KMS-11 (cell line): ENCODE data around the gene MSI2.
A peak's percentile ranks its signal among the peaks of the same experiment; 100 is the strongest.

Source experiments
- H2AFZ ChIP-seq: fragments of 200-600 bp; sonication (generic); 2 replicates; pipeline ENCODE4 v1.6.1; 2016; ENCODE audit warnings: antibody characterized with exemption, mixed run types, low read depth
- H3K27ac ChIP-seq: fragments of 200-600 bp; sonication (generic); 2 replicates; pipeline ENCODE4 v1.6.1; 2016; ENCODE audit warnings: mild to moderate bottlenecking, mixed run types
- H3K27me3 ChIP-seq: fragments of 200-600 bp; sonication (generic); 2 replicates; pipeline ENCODE4 v1.6.1; 2017; ENCODE audit warnings: mild to moderate bottlenecking, low read depth, mixed run types, moderate library complexity; ENCODE audit not compliant: insufficient read depth
- H3K36me3 ChIP-seq: fragments of 200-600 bp; sonication (generic); 2 replicates; pipeline ENCODE4 v1.6.1; 2017; ENCODE audit warnings: mild to moderate bottlenecking, mixed run types; ENCODE audit not compliant: insufficient read depth
- H3K4me1 ChIP-seq: fragments of 200-600 bp; sonication (generic); 2 replicates; pipeline ENCODE4 v1.6.1; 2016; ENCODE audit warnings: mild to moderate bottlenecking, low read depth, mixed run types; ENCODE audit not compliant: poor library complexity, severe bottlenecking
- H3K4me2 ChIP-seq: fragments of 200-600 bp; sonication (generic); 2 replicates; pipeline ENCODE4 v1.7.0; 2016; ENCODE audit warnings: mild to moderate bottlenecking, mixed run types
- H3K4me3 ChIP-seq: fragments of 200-600 bp; sonication (generic); IDR thresholded peaks from 2 replicates; pipeline ENCODE4 v1.6.1; 2017; ENCODE audit warnings: low read depth, low read length, mixed read lengths; ENCODE audit not compliant: insufficient read depth
- H3K79me2 ChIP-seq: fragments of 200-600 bp; sonication (generic); 2 replicates; pipeline ENCODE4 v1.6.1; 2016; ENCODE audit warnings: low read depth, mixed run types; ENCODE audit not compliant: insufficient read depth
- H3K9ac ChIP-seq: fragments of 200-600 bp; sonication (generic); 2 replicates; pipeline ENCODE4 v1.6.1; 2016; ENCODE audit warnings: mild to moderate bottlenecking, mixed run types
- H4K20me1 ChIP-seq: fragments of 200-600 bp; sonication (generic); 2 replicates; pipeline ENCODE4 v1.6.1; 2016; ENCODE audit warnings: mild to moderate bottlenecking, mixed run types; ENCODE audit not compliant: insufficient read depth
- TF ChIP-seq, protein P1 (sequence below): fragments of 200-600 bp; sonication (generic); conservative IDR thresholded peaks from 2 replicates; pipeline ENCODE4 v1.6.1; 2017; ENCODE audit warnings: low read depth, mild to moderate bottlenecking, antibody characterized with exemption, low read length, moderate library complexity, mixed read lengths

MSI2 gene

DNA sequence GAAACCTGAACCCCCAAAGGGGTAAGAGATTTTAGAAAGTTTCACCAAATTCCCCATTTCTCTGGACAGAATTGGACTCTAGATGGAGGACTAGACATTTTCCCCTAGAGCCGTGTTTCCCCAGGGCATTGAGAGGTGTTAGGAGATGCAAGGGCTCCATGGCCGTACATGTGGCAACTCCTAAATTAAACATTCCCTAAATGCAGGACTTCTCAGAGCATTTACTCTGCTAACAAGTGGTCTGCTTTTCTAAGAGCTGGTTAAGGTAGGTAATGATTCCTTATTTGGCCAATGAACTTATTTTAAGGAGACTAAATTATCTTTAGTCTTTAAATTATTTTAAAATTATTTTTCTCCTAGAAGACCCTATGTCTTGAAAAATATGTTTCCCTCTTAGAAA lies 200.9 kb downstream of the MSI2 start:
- H3K79me2 ChIP-seq = peaks cover 66% of the 10 kb centered on the region
- H2AFZ ChIP-seq = no peak overlapping the region
- no peaks in the 10 kb centered on the region for H3K27me3 ChIP-seq
- no peak overlapping the region for H3K9ac ChIP-seq
- TF ChIP-seq, protein P1, sequence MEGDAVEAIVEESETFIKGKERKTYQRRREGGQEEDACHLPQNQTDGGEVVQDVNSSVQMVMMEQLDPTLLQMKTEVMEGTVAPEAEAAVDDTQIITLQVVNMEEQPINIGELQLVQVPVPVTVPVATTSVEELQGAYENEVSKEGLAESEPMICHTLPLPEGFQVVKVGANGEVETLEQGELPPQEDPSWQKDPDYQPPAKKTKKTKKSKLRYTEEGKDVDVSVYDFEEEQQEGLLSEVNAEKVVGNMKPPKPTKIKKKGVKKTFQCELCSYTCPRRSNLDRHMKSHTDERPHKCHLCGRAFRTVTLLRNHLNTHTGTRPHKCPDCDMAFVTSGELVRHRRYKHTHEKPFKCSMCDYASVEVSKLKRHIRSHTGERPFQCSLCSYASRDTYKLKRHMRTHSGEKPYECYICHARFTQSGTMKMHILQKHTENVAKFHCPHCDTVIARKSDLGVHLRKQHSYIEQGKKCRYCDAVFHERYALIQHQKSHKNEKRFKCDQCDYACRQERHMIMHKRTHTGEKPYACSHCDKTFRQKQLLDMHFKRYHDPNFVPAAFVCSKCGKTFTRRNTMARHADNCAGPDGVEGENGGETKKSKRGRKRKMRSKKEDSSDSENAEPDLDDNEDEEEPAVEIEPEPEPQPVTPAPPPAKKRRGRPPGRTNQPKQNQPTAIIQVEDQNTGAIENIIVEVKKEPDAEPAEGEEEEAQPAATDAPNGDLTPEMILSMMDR = no peak
- H3K4me1 ChIP-seq = peaks cover 97% of the 10 kb centered on the region
- peak overlapping the region; percentile 77 for H3K4me2 ChIP-seq
- no peak overlapping the region for H3K4me3 ChIP-seq
- peak overlapping the region; percentile 98; the same call in 1 of the 2 replicates for H3K27ac ChIP-seq
- peaks cover 4% of the 10 kb centered on the region; the same call in 1 of the 2 replicates for H3K36me3 ChIP-seq
- H4K20me1 ChIP-seq = no peaks in the 10 kb centered on the region

DNA sequence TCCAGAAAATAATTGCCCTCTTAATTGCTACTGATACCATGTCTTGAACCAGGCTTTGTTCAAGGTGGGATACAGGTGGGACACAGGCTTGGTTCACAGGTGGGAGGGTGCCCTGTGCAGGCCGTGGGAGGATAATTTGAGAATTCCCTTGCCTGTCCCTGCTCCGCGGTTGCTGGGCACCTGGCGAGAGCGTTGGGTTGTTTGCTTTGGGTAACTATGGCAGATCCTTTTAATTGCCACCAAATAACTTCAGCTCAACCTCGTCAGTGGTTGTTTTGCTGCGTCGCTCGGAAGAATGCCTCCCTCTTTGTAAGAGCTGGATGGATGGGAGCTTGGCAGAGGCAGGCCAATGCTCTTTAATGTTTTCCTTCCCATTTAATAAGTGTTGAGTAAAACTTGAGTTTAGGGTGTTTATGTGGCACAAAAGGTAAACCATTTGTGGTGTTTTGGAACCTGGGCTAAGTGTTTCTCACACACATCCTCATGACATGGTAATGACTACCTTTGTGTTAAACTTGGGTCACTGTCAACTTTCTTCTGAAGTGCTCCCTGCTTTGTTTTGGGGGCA lies 202.5 kb downstream of the MSI2 start:
- H3K27ac ChIP-seq = peak overlapping the region; percentile 26; the same call in 1 of the 2 replicates

DNA sequence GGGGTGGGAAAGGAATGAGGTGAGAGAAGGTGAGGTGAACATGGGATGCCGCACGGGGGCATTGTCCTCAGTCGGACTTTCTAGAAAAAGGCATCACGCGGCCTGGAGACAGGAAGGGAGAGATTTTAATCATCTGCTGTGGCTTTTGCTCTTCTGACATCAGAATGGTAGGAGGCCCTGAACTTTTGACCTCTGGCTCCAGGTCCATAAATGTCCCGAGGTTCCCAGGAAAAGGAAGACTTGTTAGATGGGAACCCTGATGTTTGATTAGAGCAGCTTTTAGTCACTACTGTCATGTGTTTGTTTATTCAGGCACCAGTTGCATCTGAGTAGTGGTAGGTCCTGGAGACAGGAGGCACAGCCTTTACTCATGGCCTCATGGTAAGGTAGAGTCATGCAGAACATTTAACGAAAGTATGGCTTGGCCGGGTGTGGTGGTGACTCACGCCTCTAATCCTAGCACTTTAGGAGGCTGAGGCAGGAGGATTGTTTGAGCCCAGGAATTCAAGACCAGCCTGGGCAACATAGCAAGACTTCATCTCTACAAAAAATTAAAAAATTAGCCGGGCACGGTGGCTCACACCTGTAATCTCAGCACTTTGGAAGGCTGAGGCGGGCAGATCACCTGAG lies 203.1 kb downstream of the MSI2 start:
- H3K4me3 ChIP-seq = no peak overlapping the region
- H3K9ac ChIP-seq = no peak overlapping the region
- peaks cover 96% of the 10 kb centered on the region for H3K4me1 ChIP-seq
- no peak overlapping the region for H2AFZ ChIP-seq
- no peaks in the 10 kb centered on the region for H4K20me1 ChIP-seq
- H3K79me2 ChIP-seq = peaks cover 65% of the 10 kb centered on the region
- peak overlapping the region; percentile 31; the same call in 1 of the 2 replicates for H3K4me2 ChIP-seq
- peaks cover 4% of the 10 kb centered on the region; the same call in 1 of the 2 replicates for H3K36me3 ChIP-seq
- peak overlapping the region; percentile 26; the same call in 1 of the 2 replicates for H3K27ac ChIP-seq
- TF ChIP-seq, protein P1 = no peak
- H3K27me3 ChIP-seq = no peaks in the 10 kb centered on the region

More for the DNA sequence above, 202.5 kb downstream of the MSI2 start:
- Histone ChIP-seq H3K79me2 (peaks cover 59% of the 10 kb centered on the region), H3K4me3 (no peak overlapping the region), H2AFZ (no peak overlapping the region), H3K9ac (no peak overlapping the region), H3K4me1 (peaks cover 96% of the 10 kb centered on the region), H3K4me2 (peak overlapping the region; percentile 31; the same call in 1 of the 2 replicates), H3K36me3 (peaks cover 4% of the 10 kb centered on the region; the same call in 1 of the 2 replicates), H4K20me1 (no peaks in the 10 kb centered on the region), H3K27me3 (no peaks in the 10 kb centered on the region)
- TF ChIP-seq, protein P1 = no peak

DNA sequence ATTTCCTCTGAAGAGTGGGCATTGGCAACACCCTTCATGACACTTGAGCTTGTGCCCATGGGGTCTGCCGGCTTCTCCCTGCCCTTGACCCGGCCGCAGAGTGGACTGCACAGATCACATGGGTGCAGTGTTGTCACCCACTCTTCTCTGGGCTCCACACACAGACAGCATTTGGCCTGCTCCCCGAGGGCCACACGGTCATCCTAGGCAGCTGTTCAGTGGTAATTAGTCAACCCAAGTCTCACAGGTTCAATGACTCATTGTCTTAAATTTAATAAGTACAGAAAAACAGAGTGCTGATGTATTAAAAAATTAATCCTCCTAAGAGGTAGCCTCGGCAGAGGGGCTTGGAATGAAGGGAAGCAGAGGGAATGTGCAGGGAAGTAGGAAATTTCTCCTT lies 204.8 kb downstream of the MSI2 start:
- Histone ChIP-seq H3K4me1 (peaks cover 99% of the 10 kb centered on the region), H3K79me2 (peaks cover 81% of the 10 kb centered on the region), H3K4me2 (peak overlapping the region; percentile 81; the same call in 1 of the 2 replicates), H4K20me1 (no peaks in the 10 kb centered on the region), H2AFZ (no peak overlapping the region), H3K9ac (peak overlapping the region; percentile 11; the same call in 1 of the 2 replicates), H3K36me3 (peaks cover 4% of the 10 kb centered on the region; the same call in 1 of the 2 replicates), H3K27me3 (no peaks in the 10 kb centered on the region), H3K27ac (peak overlapping the region; percentile 98), H3K4me3 (no peak overlapping the region)
- TF ChIP-seq, protein P1 = no peak
